Endothelial cell of umbilical vein (primary cell): ENCODE measurements around the gene NUP160. TPM values are rescaled to one million over a fixed set of nuclear protein-coding genes. Genes with fewer than 3 reads are reported as not detected.

Experiments
- BruUV-seq: library from RNA; stranded (reverse); fragments of 400-500 nt; replicated peaks from 2 replicates; lab custom pipeline; 2021; lab: Mats Ljungman, UMichigan
- CTCF ChIA-PET: fragments of 300-600, 350-600 bp; sonication (Branson Sonifier 250); formaldehyde crosslinking; loops from one replicate; lab custom pipeline; 2021; ENCODE audit warnings: antibody characterized with exemption, inconsistent platforms; lab: Charles Lee
- POLR2A ChIA-PET: fragments of 300-600, 350-600 bp; sonication (Branson Sonifier 250); formaldehyde crosslinking; loops from one replicate; lab custom pipeline; 2021; ENCODE audit warnings: antibody characterized with exemption, inconsistent platforms; lab: Charles Lee
- DNase-seq: peaks from one replicate; pipeline ENCODE4 v3.0.0-alpha.2; 2011; ENCODE audit warnings: low read depth, low spot score
- FAIRE-seq: peaks from 2 replicates; lab custom pipeline; 2011; peaks lifted over from hg19 to GRCh38; lab: Jason Lieb, UNC
- H2AFZ ChIP-seq: 2 replicates; pipeline ENCODE4 v1.6.0; 2012; ENCODE audit warnings: low read depth, low read length, control low read depth, inconsistent platforms
- H3K27ac ChIP-seq: 2 replicates; pipeline ENCODE4 v1.5.1; 2011; ENCODE audit warnings: low read depth, mild to moderate bottlenecking, control low read depth, low read length, moderate library complexity; ENCODE audit not compliant: insufficient read depth
- H3K27me3 ChIP-seq, 2 experiments: 2 replicates each; pipeline versions ENCODE4 v1.6.0 to v1.6.1; 2011; ENCODE audit warnings: low read length in 2 of 2, mixed read lengths in 1 of 2; ENCODE audit not compliant: control insufficient read depth in 2 of 2, insufficient read depth in 2 of 2
- H3K36me3 ChIP-seq, 2 experiments: 2 replicates in 1 of 2; 3 replicates in 1 of 2; pipeline ENCODE4 v1.5.1; 2011; ENCODE audit warnings: low read length in 2 of 2, mild to moderate bottlenecking in 1 of 2, moderate library complexity in 1 of 2; ENCODE audit not compliant: control insufficient read depth in 2 of 2, insufficient read depth in 2 of 2; ENCODE audit errors: extremely low read depth in 1 of 2
- H3K4me1 ChIP-seq: 3 replicates; pipeline ENCODE4 v1.5.1; 2011; ENCODE audit warnings: mild to moderate bottlenecking, low read length; ENCODE audit not compliant: control insufficient read depth, insufficient read depth; ENCODE audit errors: extremely low read depth
- H3K4me2 ChIP-seq: 2 replicates; pipeline ENCODE4 v1.6.1; 2011; ENCODE audit warnings: low read length, control low read depth, mixed read lengths; ENCODE audit not compliant: insufficient read depth
- H3K4me3 ChIP-seq, 3 experiments: fragments of 200-600 bp in 1 of 3; sonication (generic), shearing (Covaris generic) in 1 of 3; replicated peaks in 1 of 3; 2 replicates each; pipeline ENCODE4 v1.5.1; 2011 to 2016; ENCODE audit warnings: control low read depth in 3 of 3, low read length in 3 of 3, mild to moderate bottlenecking in 2 of 3, inconsistent platforms in 1 of 3, low read depth in 1 of 3, moderate library complexity in 1 of 3; ENCODE audit not compliant: insufficient read depth in 1 of 3
- H3K79me2 ChIP-seq: 2 replicates; pipeline ENCODE4 v1.6.0; 2012; ENCODE audit warnings: low read length, inconsistent platforms; ENCODE audit not compliant: control insufficient read depth, insufficient read depth
- H3K9ac ChIP-seq: replicated peaks from 2 replicates; pipeline ENCODE3; 2011; ENCODE audit warnings: low read length, control low read depth; ENCODE audit not compliant: insufficient read depth; ENCODE audit errors: extremely low read depth
- H3K9me1 ChIP-seq: replicated peaks from 3 replicates; pipeline ENCODE4 v1.6.0; 2011; ENCODE audit warnings: mild to moderate bottlenecking, low read length; ENCODE audit not compliant: control insufficient read depth, insufficient read depth; ENCODE audit errors: extremely low read depth
- H3K9me3 ChIP-seq: replicated peaks from 2 replicates; pipeline ENCODE4 v1.5.1; 2012; ENCODE audit warnings: low read length, inconsistent platforms; ENCODE audit not compliant: control insufficient read depth, insufficient read depth
- H4K20me1 ChIP-seq: replicated peaks from 2 replicates; pipeline ENCODE3; 2011; ENCODE audit warnings: mild to moderate bottlenecking, low read length; ENCODE audit not compliant: control insufficient read depth, insufficient read depth; ENCODE audit errors: extremely low read depth
- CTCF ChIP-seq, 2 donors: IDR thresholded peaks; 1 replicate in 1 of 2; 2 replicates in 1 of 2; pipeline ENCODE4 v1.5.1; 2011; ENCODE audit warnings: low read length in 2 of 2, mild to moderate bottlenecking in 2 of 2, moderate library complexity in 2 of 2, control low read depth in 1 of 2, inconsistent platforms in 1 of 2, low read depth in 1 of 2; ENCODE audit not compliant: insufficient read depth in 1 of 2; ENCODE audit errors: extremely low read depth in 1 of 2
- EZH2 ChIP-seq: IDR thresholded peaks from 2 replicates; pipeline ENCODE4 v1.6.1; 2012; ENCODE audit warnings: borderline replicate concordance, low read depth, mild to moderate bottlenecking, moderate library complexity, low read length, inconsistent platforms; ENCODE audit not compliant: severe bottlenecking
- FOS ChIP-seq: IDR thresholded peaks from 2 replicates; pipeline ENCODE4 v1.6.1; 2011; ENCODE audit warnings: mild to moderate bottlenecking, low read length, moderate library complexity, borderline replicate concordance; ENCODE audit not compliant: insufficient read depth
- GATA2 ChIP-seq: IDR thresholded peaks from 2 replicates; pipeline ENCODE4 v1.7.0; 2011; ENCODE audit warnings: low read depth, mild to moderate bottlenecking, moderate library complexity, mixed read lengths, low read length; ENCODE audit not compliant: insufficient read length, insufficient read depth
- JUN ChIP-seq: IDR thresholded peaks from 2 replicates; pipeline ENCODE4 v1.6.1; 2011; ENCODE audit warnings: borderline replicate concordance, low read depth; ENCODE audit not compliant: insufficient read length, insufficient read depth
- MAX ChIP-seq: IDR thresholded peaks from 2 replicates; pipeline ENCODE4 v1.6.1; 2011; ENCODE audit not compliant: insufficient read depth, insufficient read length
- MYC ChIP-seq: IDR thresholded peaks from one replicate; pipeline ENCODE4 v1.6.1; 2011; ENCODE audit warnings: mild to moderate bottlenecking, low read depth, low read length
- POLR2A ChIP-seq: IDR thresholded peaks from 2 replicates; pipeline ENCODE4 v1.6.1; 2012; ENCODE audit warnings: low read depth, mild to moderate bottlenecking, control low read depth, low read length
- POLR2AphosphoS5 ChIP-seq: IDR thresholded peaks from 2 replicates; pipeline ENCODE4 v1.6.1; 2012; ENCODE audit warnings: low read depth, mild to moderate bottlenecking, control low read depth, low read length, moderate library complexity; ENCODE audit not compliant: insufficient read depth
- dilution Hi-C: fragments of 300-500 bp; cut with MboI; formaldehyde crosslinking; loops from one replicate; pipeline ENCODE4 v1.15.0; 2019; ENCODE audit warnings: low sequenced_read_pairs; ENCODE audit not compliant: extremely low pct_ligation_motif_present
- intact Hi-C: fragments of 100-400 bp; cut with micrococcal nuclease; formaldehyde crosslinking; loops from one replicate; pipeline ENCODE4 v1.10.0; 2022
- polyA plus RNA-seq, 4 experiments: library from polyadenylated mRNA; depleted of rRNA in 3 of 4; stranded (reverse) in 3 of 4; unstranded in 1 of 4; fragments of >200 nt; gene quantifications; 2 replicates each; pipeline versions ENCODE4 v1.2.1 to v1.2.3, GENCODE V29; 2011 to 2012; ENCODE audit warnings: missing spikeins in 1 of 4
- total RNA-seq: library from RNA; stranded (reverse); gene quantifications from 2 replicates; pipeline ENCODE4 v1.2.3, GENCODE V29; 2021

Gene NUP160
- total and polyA plus RNA-seq, 2 donors (not counting 3 experiments of a cell fraction or from before 2014, with no cell fraction given): 15.4 to 39.6 TPM

- no peak for TF ChIP-seq MAX
- TF ChIP-seq GATA2: no peak
- TF ChIP-seq FOS: no peak
- TF ChIP-seq MYC: no peak
- no peak for TF ChIP-seq POLR2AphosphoS5
- no peak for TF ChIP-seq POLR2A
- TF ChIP-seq CTCF (IDR thresholded peaks at IDR 0.05; ENCODE audit: extremely low read depth in 1 of 2, insufficient read depth in 1 of 2, low read depth in 1 of 2, low read length in 2 of 2): no peak
- TF ChIP-seq EZH2: no peak
- no peak for TF ChIP-seq JUN
- Histone ChIP-seq H3K9me3 (no peaks in the 10 kb centered on the region), H4K20me1 (no peaks in the 10 kb centered on the region), H3K36me3 (peaks cover 4 to 12% of the 10 kb centered on the region in 2 experiments), H3K9ac (no peak overlapping the region), H3K27me3 (no peaks in the 10 kb centered on the region), H3K27ac (no peak overlapping the region), H2AFZ (no peak overlapping the region), H3K79me2 (peaks cover 34% of the 10 kb centered on the region), H3K4me1 (peaks cover 6% of the 10 kb centered on the region), H3K4me3 (no peak overlapping the region), H3K4me2 (no peak overlapping the region), H3K9me1 (no peaks in the 10 kb centered on the region)
- CTCF ChIA-PET: no interaction called here
- BruUV-seq: no TSS peak
- POLR2A ChIA-PET: no interaction called here
- intact Hi-C loops: no loop called here
- FAIRE-seq (no peak), DNase-seq (no peak)
- dilution Hi-C loops: no loop called here
Observed at GRCh38 chr11:47843361-47844055, 4.6 kb downstream of the NUP160 start.
